Skin epidermis (tissue), 12 donors: Measurements from ENCODE around the gene NRP2.
A peak's percentile ranks its signal among the peaks of the same experiment; 100 is the strongest.

Experiments used
- H3K27ac ChIP-seq, 21 experiments: fragments of 200-600 bp; sonication (generic) in 11 of 21; one replicate each; pipeline ENCODE4 v1.5.0; 2020; ENCODE audit warnings: mild to moderate bottlenecking in 3 of 21, inconsistent platforms in 2 of 21, moderate library complexity in 2 of 21
- H3K4me3 ChIP-seq, 7 experiments: fragments of 200-600 bp; sonication (generic) in 2 of 7; one replicate each; pipeline ENCODE4 v1.5.0; 2020; ENCODE audit warnings: inconsistent platforms in 2 of 7, mild to moderate bottlenecking in 2 of 7, moderate library complexity in 1 of 7

The NRP2 gene

DNA sequence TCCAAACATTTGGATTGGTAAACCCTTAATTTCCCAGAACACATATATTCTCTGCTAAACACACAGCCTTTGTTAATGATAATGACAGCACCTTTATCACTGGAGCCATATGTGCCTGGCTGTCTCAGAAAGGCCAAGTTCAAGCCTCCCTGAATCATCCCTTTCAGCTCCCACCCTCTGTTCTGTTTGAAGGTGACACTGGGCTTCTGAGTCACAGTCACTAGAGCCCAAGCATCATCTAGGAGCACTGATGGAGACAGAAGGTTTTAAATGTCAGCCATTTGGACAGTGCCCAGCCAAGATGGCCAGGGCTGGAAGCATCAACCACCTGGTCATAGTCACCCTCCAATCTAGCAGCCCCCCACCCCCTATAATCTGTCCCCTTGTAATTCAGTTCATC is 80.6 kb downstream of the NRP2 start:
- Histone ChIP-seq H3K27ac (peak overlapping the region in 1 of 21 experiments; percentile 36), H3K4me3 (no peak overlapping the region)

DNA sequence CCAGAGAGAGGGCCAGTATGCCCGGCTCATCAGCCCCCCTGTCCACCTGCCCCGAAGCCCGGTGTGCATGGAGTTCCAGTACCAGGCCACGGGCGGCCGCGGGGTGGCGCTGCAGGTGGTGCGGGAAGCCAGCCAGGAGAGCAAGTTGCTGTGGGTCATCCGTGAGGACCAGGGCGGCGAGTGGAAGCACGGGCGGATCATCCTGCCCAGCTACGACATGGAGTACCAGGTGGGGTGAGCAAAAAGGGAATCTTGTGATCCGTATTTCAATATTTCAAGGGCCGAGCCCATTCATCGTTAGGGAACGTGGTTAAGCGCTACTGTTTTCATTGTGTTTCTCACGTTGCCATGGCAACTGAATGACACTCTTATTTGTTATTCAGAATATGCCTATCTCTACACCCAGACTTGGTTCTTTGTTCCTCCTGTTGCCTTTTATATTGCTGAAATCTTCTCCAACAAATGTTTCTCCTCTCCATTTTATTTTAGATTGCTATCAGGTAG is 81.5 kb downstream of the NRP2 start:
- Histone ChIP-seq H3K4me3 (no peak overlapping the region), H3K27ac (peak overlapping the region in 3 of 21 experiments; percentile 24 to 53 (median 52))

DNA sequence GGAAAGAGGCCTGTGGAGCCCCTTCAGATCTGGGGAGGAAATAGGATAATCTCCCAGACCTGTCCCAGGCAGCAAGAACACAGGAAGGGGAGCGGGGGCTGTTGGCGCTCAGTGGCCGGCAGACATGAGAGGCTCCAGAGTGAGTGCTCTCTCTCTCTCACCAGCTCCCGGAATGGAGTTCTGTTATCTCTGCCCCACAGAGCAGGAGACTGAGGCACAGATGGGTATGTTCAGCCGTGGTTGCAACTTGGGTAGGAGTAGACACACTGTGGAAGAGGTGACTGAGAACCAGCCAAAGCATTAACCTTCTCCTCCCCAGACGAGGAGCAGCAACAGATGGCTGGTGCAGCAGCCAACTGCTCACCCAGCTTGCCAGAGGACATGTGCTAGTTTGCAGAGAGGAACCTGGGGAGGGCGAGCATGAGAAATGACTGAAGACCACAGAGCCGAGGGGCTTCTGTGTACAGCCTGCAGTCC is 82.0 kb downstream of the NRP2 start:
- no peak overlapping the region for H3K4me3 ChIP-seq

DNA sequence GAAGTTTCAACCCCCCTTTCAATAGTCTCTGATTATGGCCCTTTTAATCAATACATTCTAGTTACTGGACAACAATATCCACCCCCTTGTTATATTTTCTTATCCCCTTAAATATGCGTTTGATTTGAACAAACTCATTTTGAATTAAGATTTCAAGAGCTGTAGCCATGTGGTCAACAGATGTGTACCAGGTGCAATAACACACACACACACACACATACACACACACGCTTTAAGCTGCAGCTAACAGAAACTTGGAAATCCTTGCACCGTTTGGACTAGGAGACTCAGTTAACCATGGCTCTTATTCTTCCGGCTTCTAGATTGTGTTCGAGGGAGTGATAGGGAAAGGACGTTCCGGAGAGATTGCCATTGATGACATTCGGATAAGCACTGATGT is 82.8 kb downstream of the NRP2 start:
- Histone ChIP-seq H3K27ac (no peak overlapping the region), H3K4me3 (no peak overlapping the region)

More for the DNA sequence above, 82.0 kb downstream of the NRP2 start:
- peak overlapping the region in 3 of 21 experiments; percentile 24 to 53 (median 52) for H3K27ac ChIP-seq

- Histone ChIP-seq H3K27ac (no peak overlapping the region), H3K4me3 (no peak overlapping the region)
Observed at GRCh38 chr2:205766779-205767359, 84.6 kb downstream of the NRP2 start.

- Histone ChIP-seq H3K4me3 (no peak overlapping the region), H3K27ac (no peak overlapping the region)
Observed at GRCh38 chr2:205767617-205768016, 85.3 kb downstream of the NRP2 start.

GRCh38 chr2:205768341-205768740 is 86.0 kb downstream of the NRP2 start:
- no peak overlapping the region for H3K4me3 ChIP-seq
- no peak overlapping the region for H3K27ac ChIP-seq

DNA sequence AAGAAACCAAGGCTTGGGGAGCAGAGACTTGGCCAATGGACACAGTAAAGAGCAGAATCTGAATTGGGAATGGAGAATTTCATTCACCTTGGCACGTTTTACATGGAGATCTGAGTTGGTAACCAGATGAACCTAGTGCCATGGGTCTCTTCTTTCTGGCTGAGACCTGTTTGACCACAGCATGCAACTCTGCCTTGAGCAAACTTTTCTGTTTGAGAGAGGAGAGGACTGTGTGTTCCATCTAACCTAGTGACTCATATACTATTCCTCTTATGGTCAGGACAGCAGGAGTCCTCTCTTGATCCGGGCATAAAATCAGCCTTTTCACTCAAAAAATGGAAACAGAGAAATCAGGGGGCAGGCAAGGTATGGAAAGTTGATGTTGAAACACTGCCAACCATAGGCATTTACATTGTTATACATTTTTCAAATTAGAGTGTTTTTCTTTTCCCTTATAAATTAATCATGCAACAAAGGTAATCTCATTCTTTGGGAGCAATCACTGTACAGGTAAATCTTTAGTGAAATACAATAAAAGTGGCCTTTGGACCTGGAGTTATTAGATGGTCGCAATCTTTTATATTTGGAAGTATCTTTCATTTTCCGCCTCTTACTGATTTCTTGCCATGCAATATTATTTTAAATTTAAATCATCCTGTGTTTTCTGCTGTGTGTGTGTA is 86.7 kb downstream of the NRP2 start:
- Histone ChIP-seq H3K27ac (no peak overlapping the region), H3K4me3 (no peak overlapping the region)

- Histone ChIP-seq H3K27ac (no peak overlapping the region), H3K4me3 (no peak overlapping the region)
Observed at GRCh38 chr2:205769495-205769850, 87.2 kb downstream of the NRP2 start.

DNA sequence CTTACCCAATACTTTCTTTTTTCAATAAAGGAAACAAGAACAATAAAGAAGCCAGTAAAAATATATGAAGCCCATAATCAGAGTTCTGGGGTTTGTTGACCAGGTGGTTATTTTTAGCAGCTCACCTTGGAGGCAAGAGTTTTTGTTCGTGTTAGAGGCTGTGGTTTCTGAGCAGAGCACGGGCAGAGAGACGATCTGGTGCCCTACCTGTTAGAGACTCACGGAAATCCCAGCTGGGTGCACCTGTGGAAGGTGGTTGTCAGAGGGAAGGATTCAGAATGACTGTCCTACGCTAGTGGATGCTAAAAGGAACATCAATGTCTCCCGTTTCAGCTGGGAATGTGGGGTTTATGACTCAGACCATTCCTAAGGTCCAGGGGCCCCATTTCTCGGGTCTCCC is 87.6 kb downstream of the NRP2 start:
- Histone ChIP-seq H3K4me3 (no peak overlapping the region), H3K27ac (peak overlapping the region in 1 of 21 experiments; percentile 3)

DNA sequence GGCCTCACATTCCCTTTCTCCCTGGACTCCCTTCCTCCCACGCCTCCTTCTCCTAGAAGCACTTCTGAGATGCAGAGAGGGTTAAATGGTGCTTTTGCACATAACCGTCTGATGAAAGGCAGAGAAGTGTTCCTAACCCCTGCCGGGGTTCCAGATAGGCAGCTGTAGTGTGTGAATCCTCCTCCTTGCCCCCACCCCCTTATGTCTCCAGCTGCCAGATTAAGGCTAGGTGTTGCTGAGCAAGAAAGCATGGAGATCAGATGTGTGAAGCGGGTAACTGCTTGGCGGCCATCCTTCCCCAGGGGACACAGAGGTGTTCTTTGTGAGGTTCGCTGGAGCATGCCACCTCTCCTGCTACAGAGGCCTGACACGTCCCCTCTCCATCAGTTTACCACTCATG is 88.3 kb downstream of the NRP2 start:
- H3K27ac ChIP-seq, result peak overlapping the region in 1 of 21 experiments; percentile 3

DNA sequence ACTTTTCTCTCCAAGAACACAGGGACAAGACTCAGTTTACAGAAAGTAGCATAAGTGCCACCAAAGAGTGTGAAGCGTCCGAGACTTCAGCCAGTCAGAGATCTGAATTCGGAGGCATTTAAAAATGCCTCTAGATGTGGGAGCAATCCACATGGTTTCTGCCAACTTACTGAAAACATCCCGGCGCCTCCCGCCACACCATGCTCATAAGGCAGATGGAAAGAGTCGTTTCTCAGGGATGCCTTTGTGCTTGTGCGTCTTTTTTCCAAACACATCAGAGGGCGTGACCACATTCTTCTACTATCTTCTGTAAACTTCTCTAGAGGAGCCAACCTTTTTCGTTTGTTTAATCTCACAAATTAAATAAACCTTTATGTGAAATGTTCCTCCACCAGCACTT is 88.7 kb downstream of the NRP2 start:
- Histone ChIP-seq H3K27ac (no peak overlapping the region), H3K4me3 (no peak overlapping the region)

More for the DNA sequence above, 88.3 kb downstream of the NRP2 start:
- no peak overlapping the region for H3K4me3 ChIP-seq

GRCh38 chr2:205771666-205772065 is 89.4 kb downstream of the NRP2 start:
- Histone ChIP-seq H3K4me3 (no peak overlapping the region), H3K27ac (no peak overlapping the region)

DNA sequence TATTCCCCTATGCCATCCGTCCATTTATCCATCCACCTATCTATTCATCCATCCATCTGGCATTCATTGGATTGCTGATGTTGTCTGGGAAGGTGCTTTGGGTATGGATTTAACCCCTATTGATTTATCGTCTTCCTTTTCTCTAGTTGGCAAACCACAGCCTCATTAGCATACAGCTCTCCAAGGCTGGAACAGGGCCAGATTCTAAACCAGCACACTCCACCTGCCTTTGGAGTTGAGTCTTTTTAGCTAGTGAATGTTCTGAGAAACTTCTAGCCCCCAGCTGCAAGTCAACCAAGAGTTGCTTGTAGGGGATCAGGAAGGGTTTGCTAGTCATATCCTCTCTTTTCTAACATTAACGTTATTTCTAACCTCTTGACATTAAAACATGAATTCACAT is 90.7 kb downstream of the NRP2 start:
- Histone ChIP-seq H3K4me3 (no peak overlapping the region), H3K27ac (no peak overlapping the region)

DNA sequence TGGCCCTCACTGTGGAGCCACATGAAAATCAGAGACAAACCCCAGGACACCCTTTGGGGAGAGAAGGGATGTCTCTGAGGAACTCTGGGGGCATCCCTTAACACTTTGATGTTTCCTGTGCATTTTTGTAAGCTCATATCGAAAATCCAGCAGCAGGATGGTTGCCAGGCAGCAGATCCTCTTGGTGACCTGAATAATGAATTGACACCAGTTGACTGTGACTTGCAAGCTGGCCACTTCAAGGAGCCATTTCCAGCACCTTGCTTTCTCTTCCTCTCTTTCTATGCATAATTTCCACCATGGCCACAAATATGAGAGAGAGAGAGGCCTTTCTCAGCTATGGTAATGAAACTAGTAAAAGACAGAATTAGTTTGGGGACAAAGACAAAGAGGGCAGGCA is 91.7 kb downstream of the NRP2 start:
- Histone ChIP-seq H3K4me3 (no peak overlapping the region), H3K27ac (peak overlapping the region in 1 of 21 experiments; percentile 78)

- peak overlapping the region in 7 of 21 experiments; percentile 6 to 78 (median 26) for H3K27ac ChIP-seq
Observed at GRCh38 chr2:205775097-205775877, 93.0 kb downstream of the NRP2 start.

GRCh38 chr2:205776139-205776538 is 93.8 kb downstream of the NRP2 start:
- peak overlapping the region in 2 of 21 experiments; percentile 35 to 70 for H3K27ac ChIP-seq
- H3K4me3 ChIP-seq, result no peak overlapping the region

More at GRCh38 chr2:205775097-205775877, 93.0 kb downstream of the NRP2 start:
- H3K4me3 ChIP-seq, result no peak overlapping the region

DNA sequence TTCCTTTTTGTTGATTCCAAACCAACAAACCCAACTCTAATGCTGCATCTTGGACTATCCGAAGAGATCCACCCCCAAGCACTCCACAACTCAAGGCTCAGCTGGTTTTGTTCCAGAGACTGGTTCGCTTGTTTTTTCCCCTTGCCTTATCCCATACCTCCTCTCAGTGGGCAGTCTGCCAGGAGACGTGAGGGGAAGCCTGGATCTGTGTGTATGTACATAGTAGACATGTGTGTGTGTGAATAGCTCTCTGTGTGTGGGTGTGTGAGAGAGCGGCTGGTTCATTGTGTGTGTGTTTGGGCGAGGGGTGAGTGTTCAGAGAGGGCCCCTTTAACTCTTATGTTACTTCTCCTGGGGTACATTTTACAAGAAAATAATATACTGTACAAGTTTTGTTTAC is 94.4 kb downstream of the NRP2 start:
- Histone ChIP-seq H3K4me3 (no peak overlapping the region), H3K27ac (peak overlapping the region in 2 of 21 experiments; percentile 17 to 70)

- Histone ChIP-seq H3K4me3 (no peak overlapping the region), H3K27ac (peak overlapping the region in 1 of 21 experiments; percentile 70)
Observed at GRCh38 chr2:205778356-205778755, 96.1 kb downstream of the NRP2 start.

DNA sequence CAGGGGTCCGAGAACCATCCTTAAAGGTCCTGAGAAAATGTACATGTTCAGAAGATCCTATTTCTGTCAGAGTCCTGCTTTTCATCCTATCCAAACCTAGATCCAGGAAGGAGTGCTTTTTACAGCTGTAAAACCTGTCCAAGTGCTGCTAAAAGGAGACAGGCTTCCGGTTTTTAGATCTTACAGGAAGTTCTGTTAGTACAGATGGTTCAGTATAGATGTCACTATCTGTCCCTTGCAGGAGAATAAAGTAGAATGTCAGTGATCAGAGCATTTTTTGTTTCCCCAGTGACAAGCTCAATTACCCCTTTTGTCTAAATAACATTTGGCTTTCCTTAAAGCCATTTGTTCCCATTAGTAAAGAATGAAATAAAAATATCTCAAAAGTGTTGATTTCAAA is 98.3 kb downstream of the NRP2 start:
- H3K4me3 ChIP-seq, result no peak overlapping the region
- peak overlapping the region in 1 of 21 experiments; percentile 55 for H3K27ac ChIP-seq
